ENCODE results near the gene RNF214.

The RNF214 gene

GRCh38 chr11:117289795-117290194, 57.3 kb downstream of the RNF214 start:
- DNase-seq, result no peak

GRCh38 chr11:117290809-117291396, 58.4 kb downstream of the RNF214 start, which contains the start of gene BACE1-AS:
BACE1-AS (plus strand) TSS chr11:117291346.
- no peak for DNase-seq

- no peak for DNase-seq
These were observed 60.1 kb downstream of the RNF214 start for GRCh38 chr11:117292616-117293015.

- DNase-seq, result no peak
These were observed 63.1 kb downstream of the RNF214 start for GRCh38 chr11:117295438-117296137.

GRCh38 chr11:117296881-117297280, 64.4 kb downstream of the RNF214 start:
- DNase-seq, result no peak

- DNase-seq, result no peak
These were observed 65.7 kb downstream of the RNF214 start for GRCh38 chr11:117298195-117298594.

GRCh38 chr11:117299351-117300282, 67.1 kb downstream of the RNF214 start:
- DNase-seq, result no peak

GRCh38 chr11:117300283-117300663, 67.8 kb downstream of the RNF214 start:
- peak; percentile 48 for DNase-seq

- no peak for DNase-seq
These were observed 68.3 kb downstream of the RNF214 start for GRCh38 chr11:117300773-117301172.

GRCh38 chr11:117302228-117302627, 69.8 kb downstream of the RNF214 start:
- DNase-seq, result no peak

GRCh38 chr11:117303101-117303500, 70.6 kb downstream of the RNF214 start:
- no peak for DNase-seq

- no peak for DNase-seq
These were observed 71.3 kb downstream of the RNF214 start for GRCh38 chr11:117303646-117304315.

- no peak for DNase-seq
These were observed 72.7 kb downstream of the RNF214 start for GRCh38 chr11:117305145-117305544.

- no peak for DNase-seq
These were observed 76.8 kb downstream of the RNF214 start for GRCh38 chr11:117309310-117309709.

- DNase-seq, result no peak
These were observed 80.6 kb downstream of the RNF214 start for GRCh38 chr11:117313091-117313490.

- no peak for DNase-seq
These were observed 81.6 kb downstream of the RNF214 start for GRCh38 chr11:117313828-117314768.

- DNase-seq, result no peak
These were observed 82.4 kb downstream of the RNF214 start for GRCh38 chr11:117314840-117315239.

- peak; percentile 36 for DNase-seq
These were observed 83.1 kb downstream of the RNF214 start for GRCh38 chr11:117315285-117316196.

GRCh38 chr11:117316197-117316961, 83.9 kb downstream of the RNF214 start, which contains the start of gene BACE1:
BACE1 (minus strand) TSS chr11:117316256; CDS start chr11:117315795, 461 bp downstream.
- DNase-seq, result peak; percentile 93

- no peak for DNase-seq
These were observed 86.3 kb downstream of the RNF214 start for GRCh38 chr11:117318738-117319137.
